RPMI8226 (cell line): Measurements from ENCODE around the gene ARHGEF26.
"Not testable (repeated sequence)": the region's sequence is repeated elsewhere in the genome, so short reads cannot be mapped to it uniquely, and the experiment has no call there.

ENCODE experiments used
- DNase-seq: peaks from one replicate; pipeline ENCODE4 v3.0.0-alpha.2; 2015

ARHGEF26 gene

DNA sequence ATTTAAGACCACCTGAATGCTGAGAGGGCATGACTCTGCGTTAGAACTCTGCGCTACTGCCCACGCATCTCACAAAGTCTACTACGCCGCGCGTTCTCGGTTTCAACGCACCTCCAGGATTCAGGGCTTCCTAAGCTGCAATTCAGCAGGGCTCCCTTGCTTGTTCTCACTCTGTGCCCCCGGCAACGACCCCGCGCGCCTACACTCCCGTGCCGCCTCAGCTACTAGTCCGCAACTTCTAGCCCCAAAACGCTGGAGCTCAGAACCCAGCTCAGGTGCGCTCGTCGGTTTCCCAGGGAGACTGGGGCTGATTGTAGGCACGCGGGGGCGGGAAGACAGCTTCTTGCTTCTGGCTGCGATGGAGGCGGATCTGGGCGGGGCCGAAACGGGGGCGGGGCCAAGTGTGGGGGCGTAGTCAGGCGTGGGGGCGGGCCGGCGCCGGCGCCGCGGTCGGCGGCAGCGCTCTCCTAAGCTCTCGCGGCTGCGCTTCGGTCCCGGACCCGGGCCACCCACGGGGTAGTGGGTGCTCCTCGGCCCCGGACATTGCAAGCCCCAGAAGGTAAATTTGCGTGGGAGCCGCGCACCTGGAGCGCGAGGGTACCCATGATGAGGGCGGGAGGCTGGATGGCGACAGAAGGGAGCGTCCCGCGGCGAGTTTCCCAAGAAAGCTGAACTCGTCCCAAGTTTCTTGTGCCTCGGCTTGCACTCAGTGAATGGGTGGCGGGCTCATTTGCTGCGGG is at the start of gene ARHGEF26:
Gene ARHGEF26 (plus strand): TSS at position 430 of the 740 bp plus-strand sequence. CDS start 603 bp downstream, outside the sequence.
- DNase-seq: peak; percentile 70

DNA sequence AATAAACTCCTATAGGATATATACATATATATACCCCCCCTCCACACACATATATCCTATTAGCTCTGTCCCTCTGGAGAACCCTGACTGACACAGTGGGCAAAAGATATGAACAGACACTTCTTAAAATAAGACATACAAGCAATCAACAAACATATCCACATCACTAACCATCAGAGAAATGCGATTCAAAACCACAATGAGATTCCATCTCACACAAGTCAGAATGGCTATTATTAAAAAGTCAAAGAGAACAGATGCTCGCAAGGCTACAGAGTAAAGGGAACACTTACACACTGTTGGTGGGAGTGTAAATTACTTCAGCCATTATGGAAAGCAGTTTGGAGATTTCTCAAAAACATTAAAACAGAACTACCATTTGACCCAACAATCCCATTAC is 46.2 kb upstream of the ARHGEF26 start:
- no peak for DNase-seq

DNA sequence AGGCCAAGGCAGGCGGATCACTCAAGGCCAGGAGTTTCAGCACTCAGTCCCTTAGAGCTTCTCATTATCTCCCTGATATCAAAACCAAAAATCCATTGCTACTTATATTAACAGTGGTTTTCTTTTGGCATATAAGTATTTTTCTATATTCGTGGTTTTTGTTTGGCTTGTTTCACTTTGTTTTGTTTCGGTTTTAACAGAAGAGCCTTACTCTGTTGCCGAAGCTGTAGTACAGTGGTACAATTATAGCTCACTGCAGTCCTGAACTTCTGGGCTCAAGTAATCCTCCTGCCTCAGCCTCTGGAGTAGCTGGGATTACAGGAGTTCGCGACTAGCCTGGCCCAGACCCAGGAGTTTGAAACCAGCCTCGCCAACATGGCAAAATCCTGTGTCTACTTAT is 42.5 kb upstream of the ARHGEF26 start:
- DNase-seq: no peak

GRCh38 chr3:154081305-154081704 is 39.9 kb upstream of the ARHGEF26 start:
- no peak for DNase-seq

- no peak for DNase-seq
These were observed 36.1 kb upstream of the ARHGEF26 start for GRCh38 chr3:154085071-154085470.

DNA sequence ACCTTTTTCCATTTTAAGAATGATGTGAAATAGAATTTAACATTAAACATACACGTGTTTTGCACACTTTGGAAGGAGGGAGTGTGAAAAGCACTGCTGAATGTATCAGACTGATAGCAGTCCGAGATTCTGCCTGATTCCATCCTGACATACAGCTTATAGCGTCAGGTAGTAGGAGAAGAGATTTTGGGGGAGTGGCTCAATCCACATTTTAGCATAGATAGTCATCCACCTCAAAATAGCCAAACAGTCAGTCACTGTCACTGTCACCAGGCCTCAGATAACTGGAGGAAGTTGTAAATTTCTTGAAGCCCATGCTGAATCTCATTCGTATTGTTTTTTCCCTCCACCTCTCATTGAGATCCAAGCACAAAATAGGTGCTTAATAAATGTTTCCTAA is 35.4 kb upstream of the ARHGEF26 start:
- DNase-seq: no peak

GRCh38 chr3:154086286-154086685 is 34.9 kb upstream of the ARHGEF26 start:
- no peak for DNase-seq

DNA sequence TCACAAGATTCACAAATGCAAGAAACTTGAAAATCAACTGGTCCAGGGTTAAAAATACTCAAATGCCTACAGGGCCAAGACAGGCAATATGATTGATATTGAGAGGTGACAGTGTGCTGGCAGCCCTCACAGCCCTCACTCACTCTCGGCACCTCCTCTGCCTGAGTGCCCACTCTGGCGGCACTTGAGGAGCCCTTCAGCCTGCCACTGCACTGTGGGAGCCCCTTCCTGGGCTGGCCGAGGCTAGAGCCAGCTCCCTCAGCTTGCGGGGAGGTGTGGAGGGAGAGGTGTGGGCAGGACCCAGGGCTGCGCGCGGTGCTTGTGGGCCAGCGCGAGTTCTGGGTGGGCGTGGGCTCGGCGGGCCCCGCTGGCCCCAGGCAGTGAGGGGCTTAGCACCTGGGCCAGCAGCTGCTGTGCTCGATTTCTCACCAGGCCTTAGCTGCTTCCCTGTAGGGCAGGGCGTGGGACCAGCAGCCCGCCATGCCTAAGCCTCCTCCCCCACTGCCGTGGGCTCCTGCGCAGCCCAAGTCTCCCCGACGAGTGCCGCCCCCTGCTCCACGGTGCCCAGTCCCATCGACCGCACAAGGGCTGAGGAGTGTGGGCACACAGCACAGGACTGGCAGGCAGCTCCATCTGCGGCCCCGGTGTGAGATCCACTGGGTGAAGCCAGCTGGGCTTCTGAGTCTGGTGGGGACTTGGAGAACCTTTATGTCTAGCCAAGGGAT is 33.3 kb upstream of the ARHGEF26 start:
- DNase-seq: not testable (repeated sequence)

DNA sequence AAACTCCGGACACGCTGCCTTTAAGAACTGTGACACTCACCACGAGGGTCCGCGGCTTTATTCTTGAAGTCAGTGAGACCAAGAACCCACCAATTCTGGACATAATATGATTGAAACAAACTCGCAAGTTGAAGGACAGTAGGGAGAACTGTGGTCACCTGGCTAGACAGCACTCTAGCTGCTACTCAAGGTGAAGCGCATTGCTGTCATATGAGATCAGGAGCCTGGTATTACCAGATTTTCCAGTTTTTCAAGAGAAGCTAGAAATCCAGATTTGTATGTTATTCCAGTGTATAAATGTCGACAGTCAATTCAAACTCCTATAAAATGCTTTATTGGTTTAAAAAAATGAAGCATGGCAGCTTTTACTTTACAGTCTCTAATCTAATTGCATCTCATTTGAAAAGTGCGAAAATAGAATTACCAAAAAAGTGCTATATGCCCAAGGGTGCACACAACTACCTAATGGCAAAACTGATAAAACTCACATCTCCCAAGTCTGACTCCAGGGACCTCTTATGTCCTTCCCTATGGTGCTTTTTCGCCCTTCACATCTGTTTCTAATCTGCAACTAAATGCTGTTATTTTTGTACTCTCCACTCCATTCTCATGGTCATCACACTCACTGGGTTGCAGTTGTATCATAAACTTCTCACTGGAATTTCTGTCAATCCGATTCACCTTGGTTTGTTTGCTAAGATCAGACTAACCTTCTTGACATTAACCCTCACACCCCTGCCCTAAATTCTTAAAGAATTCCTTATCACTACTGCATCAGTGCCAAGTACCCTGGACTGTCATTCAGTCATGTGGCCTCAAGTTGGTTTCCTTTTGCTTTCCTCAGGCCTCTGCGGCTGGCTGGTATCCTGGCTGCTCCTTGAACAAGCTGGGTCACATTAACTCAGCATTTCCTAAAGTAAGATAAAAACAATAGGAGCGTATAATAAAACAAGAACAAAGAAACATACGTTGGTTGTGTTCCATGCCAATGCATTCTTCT is 31.5 kb upstream of the ARHGEF26 start:
- DNase-seq: no peak

GRCh38 chr3:154094051-154094450 is 27.1 kb upstream of the ARHGEF26 start:
- DNase-seq: no peak

GRCh38 chr3:154095832-154096421 is 25.3 kb upstream of the ARHGEF26 start:
- peak; percentile 18 for DNase-seq

DNA sequence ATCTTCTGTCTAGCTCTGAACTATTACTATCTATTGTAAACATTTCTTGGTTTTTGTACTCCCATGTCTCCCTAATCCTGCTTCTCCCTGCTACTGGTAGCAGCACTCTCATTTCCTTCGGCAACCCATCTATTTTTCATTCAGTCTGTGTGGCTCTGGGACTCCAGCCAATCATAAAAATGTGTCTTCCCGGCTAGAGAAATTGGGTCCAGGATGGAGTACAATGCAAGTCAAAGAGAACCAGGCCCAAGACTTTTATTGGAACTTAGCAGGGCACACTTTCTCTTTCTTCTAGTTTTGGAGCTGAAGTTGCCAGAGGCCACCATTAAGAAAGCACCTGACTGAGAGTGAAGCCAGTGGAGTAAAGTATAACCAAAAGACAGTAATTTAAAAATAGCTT is 22.8 kb upstream of the ARHGEF26 start:
- DNase-seq: no peak

DNA sequence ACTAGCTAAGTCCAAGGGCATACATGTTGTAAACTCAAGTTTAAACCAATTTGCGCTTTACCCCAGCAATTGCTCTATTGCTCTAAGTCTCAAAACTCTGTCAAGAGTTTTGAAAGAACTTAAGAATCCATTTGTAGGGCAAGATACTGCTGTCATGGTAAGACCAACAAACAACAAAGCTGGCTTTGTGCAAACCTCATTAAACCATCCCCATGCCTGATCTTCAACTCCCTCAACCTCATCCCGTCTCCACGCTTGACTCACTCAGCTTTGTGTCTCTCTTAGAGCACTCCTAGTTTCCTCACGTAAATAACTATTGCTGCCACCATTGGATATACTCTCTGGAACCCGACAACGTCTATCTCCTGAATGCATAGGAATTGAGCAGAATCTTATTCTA is 20.6 kb upstream of the ARHGEF26 start:
- DNase-seq: no peak

DNA sequence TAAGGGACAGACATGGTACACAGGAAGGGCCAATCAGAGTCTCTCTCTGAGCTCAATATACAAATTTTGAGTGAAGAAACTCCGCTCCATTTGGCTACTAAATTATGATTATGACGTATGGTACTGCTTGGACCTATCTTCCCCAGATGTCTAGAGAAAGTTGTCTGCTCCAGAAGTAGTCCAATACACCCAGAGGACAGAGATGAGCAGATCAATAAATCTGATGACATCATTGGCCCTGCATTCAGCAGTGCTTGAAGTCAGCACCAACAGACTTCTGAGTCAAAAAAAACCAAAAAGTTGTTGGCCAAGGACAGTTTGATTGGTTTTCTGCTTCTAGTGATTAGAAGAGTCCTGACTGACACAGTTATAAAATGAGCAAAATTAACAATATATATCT is 19.9 kb upstream of the ARHGEF26 start:
- no peak for DNase-seq

- no peak for DNase-seq
These were observed 19.0 kb upstream of the ARHGEF26 start for GRCh38 chr3:154102225-154102624.

GRCh38 chr3:154105218-154105975 is 15.8 kb upstream of the ARHGEF26 start:
- DNase-seq: no peak

GRCh38 chr3:154111365-154111935 is 9.7 kb upstream of the ARHGEF26 start:
- no peak for DNase-seq

DNA sequence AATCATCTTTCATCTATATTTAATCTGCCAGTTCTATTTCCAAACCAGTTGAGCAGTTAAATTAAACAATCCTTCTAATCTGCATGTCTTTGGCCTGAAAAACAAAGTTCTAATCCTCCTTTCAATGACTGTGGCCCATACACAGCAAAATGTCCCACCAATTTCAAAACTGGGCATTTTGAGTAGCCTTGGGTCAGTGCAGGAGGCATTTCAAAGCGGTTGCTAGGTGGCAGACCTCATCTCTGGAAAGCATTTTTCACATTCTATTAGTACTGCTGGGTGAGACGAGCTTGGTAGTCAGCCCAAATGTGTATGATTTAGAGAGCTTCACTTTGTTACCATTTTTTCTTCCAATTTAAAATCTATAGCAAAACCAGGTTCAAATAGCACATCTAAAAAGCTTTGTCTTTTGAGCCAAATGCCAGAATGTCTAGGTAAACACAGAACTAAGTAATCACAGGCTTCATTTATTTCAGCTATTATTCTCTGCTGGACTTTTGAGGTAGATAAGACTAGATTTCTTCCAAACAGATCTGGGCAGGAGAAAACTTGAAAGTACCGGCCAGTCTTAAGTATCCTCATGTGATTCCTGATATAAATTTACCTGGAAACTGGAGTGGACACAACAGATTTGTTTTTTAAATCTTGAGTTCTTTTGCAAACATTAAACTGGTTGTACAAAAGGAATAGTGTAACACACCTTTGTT is 8.9 kb upstream of the ARHGEF26 start:
- no peak for DNase-seq

- DNase-seq: no peak
These were observed 7.6 kb upstream of the ARHGEF26 start for GRCh38 chr3:154113609-154114008.

DNA sequence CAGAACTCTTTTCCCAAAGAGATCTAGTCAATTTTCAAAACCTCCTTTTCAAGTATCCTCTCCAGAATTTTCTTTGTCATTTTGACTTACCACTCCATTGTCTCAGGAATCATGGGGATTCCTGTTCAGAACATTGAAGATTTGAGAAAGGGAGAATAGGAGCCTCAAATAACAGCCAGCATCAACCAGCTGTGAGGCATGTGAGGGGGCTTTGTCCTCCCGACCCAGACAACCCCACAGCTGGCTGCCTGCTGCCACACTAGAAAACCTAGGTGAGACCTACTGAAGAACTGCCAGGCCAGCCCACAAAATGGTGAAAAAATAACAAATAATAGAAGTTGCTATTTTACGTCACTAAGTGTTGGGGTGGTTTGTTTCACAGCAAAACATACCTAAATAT is 5.9 kb upstream of the ARHGEF26 start:
- DNase-seq: no peak

DNA sequence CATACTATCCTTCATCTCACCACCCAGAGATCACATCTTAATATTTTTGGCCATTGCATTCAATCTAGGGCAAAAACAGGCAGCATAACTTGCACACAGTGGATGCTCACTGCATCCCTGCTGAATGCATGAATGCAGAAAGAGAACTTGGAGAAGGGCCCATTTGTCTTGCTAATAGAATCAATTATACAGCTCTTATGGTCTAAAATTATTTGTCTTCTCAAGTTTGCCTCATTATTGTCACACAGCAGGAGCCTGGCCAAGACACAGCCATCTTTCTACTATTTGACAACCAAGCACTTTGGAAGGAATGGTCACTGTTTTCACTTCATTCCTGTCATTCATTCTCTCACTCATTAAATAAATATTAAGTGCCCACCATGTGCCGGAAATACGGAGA is 1.2 kb upstream of the ARHGEF26 start:
- DNase-seq: no peak
